Keratinocyte (primary cell): Measurements from ENCODE around the gene FSIP1. TPM values are rescaled to one million over a fixed set of nuclear protein-coding genes. Genes with fewer than 3 reads are reported as not detected.

Source experiments
- DNase-seq: peaks from one replicate; pipeline ENCODE4 v3.0.0-alpha.2; 2011; ENCODE audit warnings: low read depth, missing footprints, low spot score
- FAIRE-seq: peaks from 2 replicates; lab custom pipeline; 2011; peaks lifted over from hg19 to GRCh38; lab: Jason Lieb, UNC
- H2AFZ ChIP-seq: 2 replicates; pipeline ENCODE4 v1.6.0; 2012; ENCODE audit warnings: low read length, control low read depth, inconsistent platforms; ENCODE audit not compliant: control insufficient read depth
- H3K27ac ChIP-seq: 2 replicates; pipeline ENCODE4 v1.5.1; 2011; ENCODE audit warnings: low read length; ENCODE audit not compliant: control insufficient read depth, insufficient read depth
- H3K27me3 ChIP-seq: 3 replicates; pipeline ENCODE4 v1.6.0; 2011; ENCODE audit warnings: low read length; ENCODE audit not compliant: control insufficient read depth, insufficient read depth; ENCODE audit errors: extremely low read depth
- H3K36me3 ChIP-seq, 2 experiments: 2 replicates in 1 of 2; 3 replicates in 1 of 2; pipeline ENCODE4 v1.5.1; 2011; ENCODE audit warnings: low read length in 2 of 2, mild to moderate bottlenecking in 1 of 2; ENCODE audit not compliant: control insufficient read depth in 2 of 2, insufficient read depth in 2 of 2; ENCODE audit errors: extremely low read depth in 1 of 2
- H3K4me1 ChIP-seq: 3 replicates; pipeline ENCODE4 v1.5.1; 2011; ENCODE audit warnings: low read length; ENCODE audit not compliant: control insufficient read depth, insufficient read depth; ENCODE audit errors: extremely low read depth
- H3K4me2 ChIP-seq: 3 replicates; pipeline ENCODE4 v1.6.0; 2011; ENCODE audit warnings: low read depth, low read length; ENCODE audit not compliant: control insufficient read depth, insufficient read depth; ENCODE audit errors: extremely low read depth
- H3K4me3 ChIP-seq, 3 experiments: fragments of 200-600 bp in 1 of 3; sonication (generic) in 1 of 3; 2 replicates in 2 of 3; 3 replicates in 1 of 3; pipeline ENCODE4 v1.5.1; 2011 to 2016; ENCODE audit warnings: low read length in 3 of 3, mild to moderate bottlenecking in 3 of 3, control low read depth in 2 of 3, inconsistent platforms in 1 of 3, low read depth in 1 of 3, mixed read lengths in 1 of 3, mixed run types in 1 of 3, moderate library complexity in 1 of 3; ENCODE audit not compliant: control insufficient read depth in 2 of 3, insufficient read depth in 2 of 3; ENCODE audit errors: extremely low read depth in 1 of 3
- H3K79me2 ChIP-seq: 2 replicates; pipeline ENCODE4 v1.6.0; 2012; ENCODE audit warnings: low read length; ENCODE audit not compliant: control insufficient read depth, insufficient read depth
- H3K9ac ChIP-seq: 3 replicates; pipeline ENCODE4 v1.6.0; 2011; ENCODE audit warnings: low read length; ENCODE audit not compliant: control insufficient read depth, insufficient read depth; ENCODE audit errors: extremely low read depth
- H3K9me1 ChIP-seq: 3 replicates; pipeline ENCODE4 v1.6.0; 2011; ENCODE audit warnings: low read length; ENCODE audit not compliant: control insufficient read depth, insufficient read depth; ENCODE audit errors: extremely low read depth
- H3K9me3 ChIP-seq: 2 replicates; pipeline ENCODE4 v1.5.1; 2012; ENCODE audit warnings: low read depth, low read length; ENCODE audit not compliant: control insufficient read depth
- H4K20me1 ChIP-seq: 3 replicates; pipeline ENCODE4 v1.6.0; 2011; ENCODE audit warnings: low read length; ENCODE audit not compliant: control insufficient read depth, insufficient read depth; ENCODE audit errors: extremely low read depth
- EZH2 ChIP-seq: IDR thresholded peaks from one replicate; pipeline ENCODE4 v1.6.1; 2012; ENCODE audit warnings: inconsistent platforms, mild to moderate bottlenecking, low read length, moderate library complexity
- dilution Hi-C: fragments of 300-500 bp; cut with MboI; formaldehyde crosslinking; loops from one replicate; pipeline ENCODE4 v1.7.0; 2020; ENCODE audit warnings: low sequenced_read_pairs; ENCODE audit not compliant: extremely low pct_ligation_motif_present
- polyA plus RNA-seq, 5 experiments: library from polyadenylated mRNA; depleted of rRNA in 3 of 5; stranded (reverse) in 3 of 5; stranded (forward) in 1 of 5; unstranded in 1 of 5; fragments of >200 nt; gene quantifications; 1 replicate in 1 of 5; 2 replicates in 3 of 5; 3 replicates in 1 of 5; pipeline versions ENCODE4 v1.2.1 to v1.2.3, GENCODE V29; 2011 to 2012; ENCODE audit warnings: missing spikeins in 2 of 5, low read depth in 1 of 5, low replicate concordance in 1 of 5
- TF ChIP-seq, protein P1 (sequence below), 3 experiments: IDR thresholded peaks in 1 of 3; conservative IDR thresholded peaks in 1 of 3; optimal IDR thresholded peaks in 1 of 3; 2 replicates in 2 of 3; 3 replicates in 1 of 3; pipeline versions ENCODE3 to v1.5.1; 2011; ENCODE audit warnings: low read length in 3 of 3, mild to moderate bottlenecking in 3 of 3, moderate library complexity in 2 of 3, control low read depth in 1 of 3, inconsistent platforms in 1 of 3; ENCODE audit not compliant: insufficient read depth in 2 of 3; ENCODE audit errors: extremely low read depth in 1 of 3

The FSIP1 gene
- polyA plus RNA-seq, 1 donor (not counting 4 experiments of a cell fraction or from before 2014, with no cell fraction given), result 1.5 TPM

DNA sequence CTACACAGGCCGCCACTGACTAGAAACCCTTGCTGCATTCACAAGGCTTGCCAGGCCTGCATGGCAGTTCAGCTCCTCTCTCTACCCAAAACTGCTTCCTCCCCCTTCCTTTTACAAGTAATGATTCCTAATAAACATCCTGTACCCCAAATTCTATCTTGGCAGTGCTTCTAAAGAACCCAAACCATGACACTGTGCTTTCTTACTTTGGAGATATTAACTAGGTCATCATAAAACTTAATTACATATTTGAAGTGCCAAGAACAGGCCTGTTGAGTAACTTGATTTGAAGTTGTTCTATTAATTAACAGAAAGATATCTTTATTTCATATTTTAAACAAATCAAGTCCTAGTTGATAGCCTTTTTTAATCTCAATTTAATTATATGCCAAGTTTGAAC is 113.4 kb downstream of the FSIP1 start:
- H3K9me1 ChIP-seq, result no peaks in the 10 kb centered on the region
- no peak overlapping the region for H3K9ac ChIP-seq
- no peaks in the 10 kb centered on the region for H3K36me3 ChIP-seq
- no peaks in the 10 kb centered on the region for H3K27me3 ChIP-seq
- H3K4me1 ChIP-seq, result no peaks in the 10 kb centered on the region
- DNase-seq (no peak), FAIRE-seq (no peak)
- H3K4me3 ChIP-seq, result no peak overlapping the region
- no peak overlapping the region for H3K27ac ChIP-seq
- dilution Hi-C loops, result loop anchor here (5.0 kb wide), 1 partner anchor 52 kb away; no protein-coding TSS in a partner anchor
- H3K4me2 ChIP-seq, result no peak overlapping the region
- H2AFZ ChIP-seq, result no peak overlapping the region
- H3K79me2 ChIP-seq, result no peaks in the 10 kb centered on the region
- TF ChIP-seq, protein P1, sequence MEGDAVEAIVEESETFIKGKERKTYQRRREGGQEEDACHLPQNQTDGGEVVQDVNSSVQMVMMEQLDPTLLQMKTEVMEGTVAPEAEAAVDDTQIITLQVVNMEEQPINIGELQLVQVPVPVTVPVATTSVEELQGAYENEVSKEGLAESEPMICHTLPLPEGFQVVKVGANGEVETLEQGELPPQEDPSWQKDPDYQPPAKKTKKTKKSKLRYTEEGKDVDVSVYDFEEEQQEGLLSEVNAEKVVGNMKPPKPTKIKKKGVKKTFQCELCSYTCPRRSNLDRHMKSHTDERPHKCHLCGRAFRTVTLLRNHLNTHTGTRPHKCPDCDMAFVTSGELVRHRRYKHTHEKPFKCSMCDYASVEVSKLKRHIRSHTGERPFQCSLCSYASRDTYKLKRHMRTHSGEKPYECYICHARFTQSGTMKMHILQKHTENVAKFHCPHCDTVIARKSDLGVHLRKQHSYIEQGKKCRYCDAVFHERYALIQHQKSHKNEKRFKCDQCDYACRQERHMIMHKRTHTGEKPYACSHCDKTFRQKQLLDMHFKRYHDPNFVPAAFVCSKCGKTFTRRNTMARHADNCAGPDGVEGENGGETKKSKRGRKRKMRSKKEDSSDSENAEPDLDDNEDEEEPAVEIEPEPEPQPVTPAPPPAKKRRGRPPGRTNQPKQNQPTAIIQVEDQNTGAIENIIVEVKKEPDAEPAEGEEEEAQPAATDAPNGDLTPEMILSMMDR (optimal IDR thresholded peaks at IDR 0.05 in 1 of 3, IDR thresholded peaks at IDR 0.05 in 1 of 3, conservative IDR thresholded peaks at IDR 0.05 in 1 of 3; ENCODE audit: extremely low read depth in 1 of 3, insufficient read depth in 2 of 3, low read length in 3 of 3), result no peak
- TF ChIP-seq EZH2, result no peak
- no peaks in the 10 kb centered on the region for H4K20me1 ChIP-seq
- no peaks in the 10 kb centered on the region for H3K9me3 ChIP-seq

DNA sequence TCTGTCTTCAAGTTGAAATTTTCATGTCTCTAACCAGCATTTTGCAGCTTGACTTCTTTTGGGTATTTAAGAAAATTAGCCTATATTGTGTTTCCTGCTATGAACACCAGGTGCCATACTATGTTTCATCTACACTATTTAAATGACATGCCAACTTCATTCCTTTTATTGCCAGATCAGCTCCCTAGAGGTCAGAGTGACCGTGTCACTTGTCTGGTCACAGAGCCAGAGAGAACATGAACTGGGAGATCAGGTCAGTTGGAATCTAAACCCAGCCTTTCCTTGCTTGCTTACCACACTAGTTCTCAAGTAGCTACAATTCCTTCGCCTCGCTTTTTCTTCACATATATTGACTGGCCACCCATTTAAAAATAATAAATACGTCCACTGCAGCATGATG is 114.2 kb downstream of the FSIP1 start:
- Histone ChIP-seq H2AFZ (no peak overlapping the region), H3K4me3 (no peak overlapping the region), H3K9me1 (no peaks in the 10 kb centered on the region), H4K20me1 (no peaks in the 10 kb centered on the region), H3K9ac (no peak overlapping the region), H3K27ac (no peak overlapping the region), H3K4me1 (no peaks in the 10 kb centered on the region), H3K9me3 (no peaks in the 10 kb centered on the region), H3K36me3 (no peaks in the 10 kb centered on the region), H3K27me3 (no peaks in the 10 kb centered on the region), H3K4me2 (no peak overlapping the region), H3K79me2 (no peaks in the 10 kb centered on the region)
- TF ChIP-seq EZH2, result no peak
- TF ChIP-seq, protein P1 (optimal IDR thresholded peaks at IDR 0.05 in 1 of 3, IDR thresholded peaks at IDR 0.05 in 1 of 3, conservative IDR thresholded peaks at IDR 0.05 in 1 of 3; ENCODE audit: extremely low read depth in 1 of 3, insufficient read depth in 2 of 3, low read length in 3 of 3), result no peak
- no peak for DNase-seq
- no peak for FAIRE-seq
- dilution Hi-C loops, result loop anchor here (5.0 kb wide), 1 partner anchor 51 kb away; no protein-coding TSS in a partner anchor
